Activated T-cell treated with anti-CD3 and anti-CD28 coated beads for 4 hours (primary cell): ENCODE data around the gene GABBR1.

Source experiments
- DNase-seq: peaks from one replicate; pipeline ENCODE4 v3.0.0-alpha.2; 2020

GABBR1 gene

GRCh38 chr6:29524044-29524443 is 108.9 kb downstream of the GABBR1 start:
- DNase-seq: no peak

- DNase-seq: no peak
Observed at GRCh38 chr6:29522227-29522626, 110.8 kb downstream of the GABBR1 start.

GRCh38 chr6:29521006-29521680 is 111.8 kb downstream of the GABBR1 start:
- DNase-seq: no peak

- no peak for DNase-seq
Observed at GRCh38 chr6:29520232-29520631, 112.8 kb downstream of the GABBR1 start.

GRCh38 chr6:29519291-29520010 is 113.5 kb downstream of the GABBR1 start:
- no peak for DNase-seq

- DNase-seq: no peak
Observed at GRCh38 chr6:29517728-29518440, 115.1 kb downstream of the GABBR1 start.

- no peak for DNase-seq
Observed at GRCh38 chr6:29517245-29517644, 115.7 kb downstream of the GABBR1 start.

- no peak for DNase-seq
Observed at GRCh38 chr6:29516108-29516507, 116.9 kb downstream of the GABBR1 start.

GRCh38 chr6:29510746-29511300 is 122.2 kb downstream of the GABBR1 start:
- DNase-seq: no peak

- DNase-seq: no peak
Observed at GRCh38 chr6:29510202-29510601, 122.8 kb downstream of the GABBR1 start.
